Raji (cell line): ENCODE data around the gene PPP3CB.

Source experiments
- POLR2A ChIP-seq: IDR thresholded peaks from 2 replicates; pipeline ENCODE4 v1.6.1; 2011; ENCODE audit warnings: low read depth, low read length, control low read depth; ENCODE audit not compliant: insufficient read depth

The PPP3CB gene

GRCh38 chr10:73408061-73408460 lies 87.8 kb downstream of the PPP3CB start:
- no peak for TF ChIP-seq POLR2A

- no peak for TF ChIP-seq POLR2A
Measured at GRCh38 chr10:73407495-73407894, 88.3 kb downstream of the PPP3CB start.

- TF ChIP-seq POLR2A: no peak
Measured at GRCh38 chr10:73406846-73407245, 89.0 kb downstream of the PPP3CB start.

DNA sequence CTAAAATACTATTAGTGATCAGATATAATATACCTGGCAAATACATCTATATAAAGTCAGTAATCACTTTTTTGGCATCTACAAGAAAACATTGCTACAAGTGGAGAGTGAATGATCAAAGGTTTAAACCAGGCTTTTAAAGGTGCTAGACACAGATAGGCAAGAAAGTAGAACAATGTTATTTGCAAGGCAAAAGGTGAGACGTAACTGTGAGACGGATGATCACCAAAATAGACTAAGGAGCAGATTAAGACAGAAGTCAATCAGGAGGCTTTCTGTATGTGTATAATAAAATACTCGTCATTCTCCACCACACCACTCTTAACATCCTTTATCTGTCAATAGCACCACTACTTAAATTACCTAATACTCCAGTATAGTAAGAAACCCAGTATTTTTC lies 90.3 kb downstream of the PPP3CB start:
- no peak for TF ChIP-seq POLR2A

DNA sequence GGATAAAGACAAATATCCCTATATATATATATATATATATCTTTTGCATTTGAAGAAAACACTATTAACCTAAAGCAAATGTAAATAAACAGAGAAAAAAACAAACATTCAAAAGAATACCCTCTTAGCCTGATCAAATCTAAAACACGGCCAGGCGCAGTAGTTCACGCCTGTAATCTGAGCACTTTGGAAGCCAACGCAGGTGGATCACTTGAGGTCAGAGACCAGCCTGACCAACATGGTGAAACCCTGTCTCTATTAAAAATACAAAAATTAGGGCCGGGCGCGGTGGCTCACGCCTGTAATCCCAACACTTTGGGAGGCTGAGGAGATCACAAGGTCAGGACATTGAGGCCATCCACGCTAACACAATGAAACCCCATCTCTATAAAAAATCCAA lies 91.1 kb downstream of the PPP3CB start:
- no peak for TF ChIP-seq POLR2A

DNA sequence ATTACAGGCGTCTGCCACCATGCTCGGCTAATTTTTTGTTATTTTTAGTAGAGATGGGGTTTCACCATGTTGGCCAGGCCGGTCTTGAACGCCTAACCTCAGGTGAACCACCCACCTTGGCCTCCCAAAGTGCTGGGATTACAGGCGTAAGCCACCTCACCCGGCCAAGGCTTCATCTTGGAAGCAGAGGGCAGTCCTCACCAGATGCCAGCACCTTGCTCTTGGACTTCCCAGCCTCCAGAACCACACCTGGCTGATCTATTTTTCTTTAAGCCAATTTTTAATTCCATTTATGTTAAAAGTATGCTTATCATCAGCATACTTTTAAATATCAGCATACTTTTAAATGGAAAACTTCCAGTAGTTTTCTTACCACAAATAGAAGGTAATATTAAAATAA lies 94.2 kb downstream of the PPP3CB start:
- no peak for TF ChIP-seq POLR2A

DNA sequence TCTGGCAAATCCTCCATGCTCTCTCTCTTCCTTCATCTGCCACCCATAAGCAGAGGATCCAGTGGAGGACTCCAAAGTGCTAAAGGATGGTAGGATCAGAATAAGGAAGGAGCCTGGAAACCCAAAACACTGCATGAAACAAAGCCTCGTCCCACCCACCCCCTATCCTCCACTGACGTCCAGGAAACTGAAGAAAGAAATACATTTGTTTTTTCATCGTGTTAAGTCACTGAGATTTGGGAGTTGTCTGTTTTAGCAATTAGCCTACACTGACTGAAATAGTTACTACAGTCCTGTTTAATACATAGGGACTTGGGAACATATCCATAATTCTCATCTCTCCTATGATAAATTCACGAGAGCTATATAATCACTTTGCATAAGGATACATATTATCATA lies 96.8 kb downstream of the PPP3CB start:
- TF ChIP-seq POLR2A: no peak

GRCh38 chr10:73398024-73398423 lies 97.8 kb downstream of the PPP3CB start:
- TF ChIP-seq POLR2A: no peak

GRCh38 chr10:73388228-73388627 lies 107.6 kb downstream of the PPP3CB start:
- no peak for TF ChIP-seq POLR2A

- TF ChIP-seq POLR2A: no peak
Measured at GRCh38 chr10:73386583-73386982, 109.2 kb downstream of the PPP3CB start.
